HCEC 1CT (cell line): Measurements from ENCODE around the gene CFAP74.
A peak's percentile ranks its signal among the peaks of the same experiment; 100 is the strongest.

Source experiments
- DNase-seq: peaks from one replicate; pipeline ENCODE4 v3.0.0-alpha.2; 2017

Gene CFAP74, protein sequence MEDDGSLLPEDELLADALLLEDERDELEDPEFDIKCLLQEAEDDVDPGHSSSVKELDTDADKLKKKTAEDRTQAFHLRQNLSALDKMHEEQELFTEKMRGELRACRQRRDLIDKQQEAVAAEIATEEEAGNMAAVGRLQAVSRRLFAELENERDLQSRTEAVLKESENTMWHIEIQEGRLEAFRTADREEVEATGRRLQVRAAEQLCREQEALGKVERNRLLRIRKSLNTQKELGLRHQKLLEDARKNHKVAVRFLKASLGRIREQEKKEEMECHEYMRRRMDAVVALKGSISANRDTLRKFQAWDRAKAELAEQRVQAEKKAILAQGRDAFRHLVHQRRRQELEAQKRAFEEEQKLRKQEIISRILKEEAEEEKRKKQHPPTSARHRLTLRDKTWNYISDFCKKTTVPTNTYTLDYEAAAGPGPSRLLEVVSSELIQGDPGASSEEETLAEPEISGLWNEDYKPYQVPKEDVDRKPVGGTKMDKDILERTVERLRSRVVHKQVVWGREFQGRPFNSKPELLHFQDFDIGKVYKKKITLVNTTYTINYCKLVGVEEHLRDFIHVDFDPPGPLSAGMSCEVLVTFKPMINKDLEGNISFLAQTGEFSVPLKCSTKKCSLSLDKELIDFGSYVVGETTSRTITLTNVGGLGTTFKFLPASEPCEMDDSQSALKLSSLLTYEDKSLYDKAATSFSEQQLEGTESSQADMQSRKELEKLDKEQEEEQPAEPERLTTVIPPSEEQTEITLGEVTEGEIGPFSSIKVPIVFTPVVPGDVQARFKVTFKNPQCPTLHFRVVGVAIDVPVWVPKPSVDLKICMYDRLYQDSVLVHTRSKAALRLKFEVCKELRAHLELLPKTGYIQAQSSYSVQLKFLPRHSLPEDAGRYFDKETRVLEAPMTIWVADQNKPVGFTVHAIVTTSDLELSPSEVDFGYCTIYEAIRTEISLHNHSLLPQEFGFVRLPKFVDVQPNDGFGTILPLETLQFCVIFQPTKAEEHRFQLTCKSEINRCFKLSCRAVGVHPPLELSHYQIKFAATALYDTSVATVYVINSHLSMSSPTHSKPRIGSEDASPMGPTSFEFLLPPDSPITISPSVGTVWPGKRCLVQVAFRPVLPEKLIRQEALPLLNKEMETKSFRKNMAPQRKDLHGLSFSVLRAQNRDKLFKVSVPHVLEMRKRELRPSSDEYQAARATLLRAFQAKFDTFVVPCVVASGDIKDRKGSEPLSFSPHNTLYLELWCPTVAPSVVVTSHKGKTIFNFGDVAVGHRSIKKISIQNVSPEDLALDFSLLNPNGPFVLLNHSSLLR (N-terminal part only)

DNA sequence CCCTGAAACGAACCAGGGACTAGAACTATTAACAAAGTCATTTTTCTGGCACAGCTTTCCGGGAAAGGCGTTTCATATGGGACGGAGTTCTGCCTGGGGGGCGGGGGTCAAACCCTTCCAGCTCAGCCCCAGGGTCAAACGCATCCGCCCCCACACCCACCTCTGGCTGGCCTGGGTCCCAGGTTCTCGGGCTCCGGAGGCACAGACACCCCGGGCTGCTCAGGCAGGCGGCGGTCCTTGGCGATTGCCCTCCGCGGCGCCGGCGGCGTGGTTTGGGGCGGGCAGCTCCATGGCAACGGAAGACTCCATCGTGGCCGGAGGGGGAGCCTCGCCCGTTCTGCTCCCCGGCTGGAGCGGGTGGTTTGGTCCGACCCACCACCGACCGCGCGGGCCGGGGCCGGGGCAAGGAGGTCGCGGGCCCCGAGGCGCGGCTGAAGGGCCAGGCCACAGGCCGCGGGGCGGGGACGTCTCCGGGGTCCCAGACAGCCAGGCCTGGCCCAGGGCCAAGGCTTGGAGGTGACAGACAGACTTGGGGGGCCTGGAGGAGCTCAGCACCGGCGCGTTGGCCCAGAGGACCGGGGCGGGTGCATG lies at the start of gene CFAP74:
CFAP74 (minus strand) TSS at position 246 of the 591 bp plus-strand sequence. CDS start 12,830 bp downstream, outside the sequence.
- no peak for DNase-seq

DNA sequence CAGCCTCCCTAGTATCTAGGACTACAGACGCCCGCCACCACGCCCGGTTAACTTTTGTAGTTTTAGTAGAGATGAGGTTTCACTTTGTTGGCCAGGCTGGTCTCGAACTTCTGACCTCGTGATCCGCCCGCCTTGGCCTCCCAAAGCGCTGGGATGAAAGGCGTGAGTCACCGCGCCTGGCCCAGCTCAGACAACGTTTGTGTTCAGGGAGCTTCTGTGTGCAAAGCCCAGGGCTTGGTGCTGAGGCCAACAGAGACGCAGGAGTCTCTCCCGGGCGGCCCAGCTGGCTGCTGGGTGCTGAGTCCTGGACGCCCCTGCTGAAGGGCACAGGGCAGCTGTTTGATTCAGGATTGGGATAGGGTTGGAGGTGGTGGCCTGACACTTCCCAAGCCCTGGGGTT lies 49.6 kb upstream of the CFAP74 start:
- no peak for DNase-seq

DNA sequence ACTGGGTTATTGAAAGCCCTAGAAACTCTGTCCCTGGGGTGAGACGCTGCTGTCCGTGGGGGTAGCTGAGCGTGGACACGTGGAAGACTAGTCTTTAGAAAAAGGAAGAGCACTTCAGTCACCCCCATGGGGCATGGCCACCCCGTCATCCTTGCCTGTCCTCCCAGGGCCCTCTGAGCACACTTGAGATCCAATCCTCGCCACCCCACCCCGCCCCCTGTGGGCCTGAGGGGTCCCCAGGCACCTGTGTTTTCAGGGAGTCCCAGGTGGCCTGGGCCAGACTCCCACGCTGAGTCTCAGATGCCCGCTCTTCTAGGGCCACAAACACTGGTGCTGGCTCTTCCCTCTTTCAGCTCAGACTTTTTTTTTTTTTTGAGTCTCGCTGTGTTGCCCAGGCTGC lies 49.2 kb upstream of the CFAP74 start:
- DNase-seq = no peak

DNA sequence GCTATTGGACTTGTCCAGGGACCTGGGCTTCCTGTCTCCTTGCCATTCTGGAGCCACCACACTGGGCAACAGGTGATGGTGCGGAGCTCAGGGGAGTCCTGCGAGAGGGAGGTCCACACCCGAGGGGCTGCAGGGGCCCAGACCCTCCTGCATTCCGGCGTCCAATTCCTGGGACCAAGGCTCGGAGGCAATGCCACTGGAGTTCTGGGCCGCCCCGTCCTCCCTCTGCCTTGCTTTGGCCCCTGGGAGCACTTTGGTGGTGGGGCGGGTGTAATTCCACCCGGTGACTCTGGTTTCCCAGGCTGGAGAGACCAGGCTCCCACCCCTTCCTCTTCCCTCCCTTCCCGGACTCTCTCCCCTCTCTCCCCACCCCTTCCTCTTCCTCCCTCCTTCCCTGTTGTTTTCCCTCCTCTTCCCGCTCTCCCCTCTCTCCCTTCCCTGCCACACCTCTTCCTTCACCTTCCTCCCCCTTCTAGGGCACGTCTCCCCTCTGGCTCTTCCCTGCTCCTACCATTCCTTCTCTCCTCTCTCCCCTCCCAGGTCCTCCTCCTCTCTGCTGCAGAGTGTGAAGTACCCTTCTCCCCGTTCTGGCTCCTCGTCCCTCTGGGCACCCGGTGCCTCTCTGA lies 48.6 kb upstream of the CFAP74 start:
- DNase-seq = no peak

DNA sequence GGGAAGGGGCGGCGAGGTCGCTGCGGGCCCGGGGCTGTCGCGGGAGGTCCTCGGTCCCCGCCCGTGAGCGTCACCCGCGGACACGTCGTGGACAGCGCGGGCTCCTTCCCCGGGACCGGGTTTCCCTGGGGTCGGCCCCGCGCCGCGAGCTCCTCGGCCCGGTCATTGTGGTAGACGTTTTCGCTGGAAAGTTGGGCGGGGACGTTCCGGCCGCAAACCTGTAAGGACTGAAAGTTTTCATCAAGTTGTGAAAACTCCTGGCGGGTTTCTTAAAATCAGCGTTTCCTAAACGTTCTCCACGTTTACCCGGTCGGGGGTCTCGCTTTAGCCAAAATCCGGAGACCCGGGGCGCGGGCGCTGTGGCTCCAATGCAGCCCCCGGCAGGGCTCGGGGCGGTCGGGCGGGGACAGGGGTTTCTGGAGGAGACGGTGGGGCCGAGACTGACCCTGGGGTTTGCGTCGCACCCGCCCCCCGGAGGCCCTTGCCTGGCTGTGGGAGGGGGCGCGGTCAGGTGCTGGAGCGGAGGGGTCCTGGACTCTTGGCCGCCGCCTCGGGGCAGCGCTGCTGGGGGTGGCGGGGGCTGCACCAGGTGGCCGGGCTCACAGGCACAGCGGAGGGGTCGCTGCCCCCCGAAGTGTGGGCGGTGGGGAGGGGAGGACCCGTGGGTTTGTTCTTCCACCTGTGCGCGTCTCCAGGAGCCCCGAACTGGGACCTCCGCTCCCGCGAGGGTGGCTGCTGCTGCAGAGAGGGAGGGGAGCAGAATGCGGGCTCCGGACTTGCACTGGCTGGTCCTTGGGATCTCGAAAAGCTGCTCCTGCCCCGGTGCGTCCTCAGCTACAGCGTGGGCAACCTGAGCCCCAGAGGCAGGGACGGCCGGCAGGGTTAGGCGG lies 47.5 kb upstream of the CFAP74 start:
- DNase-seq = no peak

DNA sequence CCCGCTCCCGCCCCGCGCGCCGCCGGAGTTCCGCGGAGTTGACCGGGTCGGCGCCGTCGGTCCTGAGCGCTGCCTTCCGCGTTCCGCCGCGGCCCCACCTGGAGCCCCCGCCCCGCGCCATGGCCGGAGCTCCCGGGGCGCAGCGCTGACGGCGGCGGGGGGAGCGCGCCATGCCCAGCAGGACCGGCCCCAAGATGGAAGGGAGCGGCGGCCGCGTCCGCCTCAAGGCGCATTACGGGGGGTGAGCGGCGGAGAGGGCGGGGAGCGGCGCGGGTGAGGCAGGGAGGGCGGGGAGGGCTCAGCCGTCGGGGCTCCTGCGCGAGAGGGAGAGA lies 46.8 kb upstream of the CFAP74 start:
- no peak for DNase-seq

DNA sequence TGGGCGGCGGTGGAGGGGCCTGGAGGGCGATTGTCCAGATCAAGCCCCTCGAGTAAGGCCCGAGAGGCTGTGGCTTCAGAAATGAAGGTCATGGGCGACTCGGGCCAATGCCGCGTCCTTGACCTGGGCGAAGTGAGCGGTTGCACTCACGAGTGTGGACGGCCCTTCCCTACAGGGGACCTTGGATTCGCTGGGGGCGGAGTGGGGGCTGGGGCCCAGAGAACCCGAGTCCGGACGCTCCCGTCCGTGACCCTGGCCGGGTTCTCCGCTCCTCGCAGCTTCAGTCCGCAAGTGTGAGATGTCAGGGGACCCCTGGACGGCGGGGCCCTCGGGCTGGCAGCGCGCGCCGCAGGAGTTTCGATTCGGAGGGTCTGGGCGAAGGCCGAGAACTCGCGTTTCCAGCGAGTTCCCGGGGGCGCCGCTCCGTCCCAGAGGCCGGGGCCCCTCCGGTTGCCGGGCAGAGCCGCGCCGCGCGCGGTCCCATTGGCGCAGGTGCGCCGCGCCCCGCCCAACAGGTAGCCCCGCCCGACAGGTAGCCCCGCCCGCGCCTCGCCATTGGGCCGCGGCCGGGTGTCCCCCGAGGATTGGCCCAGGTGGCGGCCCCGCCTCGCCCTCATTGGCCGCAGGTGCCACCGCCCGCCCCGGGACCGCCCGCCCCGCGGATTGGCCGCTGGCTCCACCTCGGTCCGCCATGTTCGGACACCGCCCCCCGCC lies 46.3 kb upstream of the CFAP74 start, which contains the start of gene PRKCZ:
PRKCZ (plus strand) TSS at position 694 of the 714 bp plus-strand sequence. CDS start 220 bp downstream, outside the sequence.
- no peak for DNase-seq

DNA sequence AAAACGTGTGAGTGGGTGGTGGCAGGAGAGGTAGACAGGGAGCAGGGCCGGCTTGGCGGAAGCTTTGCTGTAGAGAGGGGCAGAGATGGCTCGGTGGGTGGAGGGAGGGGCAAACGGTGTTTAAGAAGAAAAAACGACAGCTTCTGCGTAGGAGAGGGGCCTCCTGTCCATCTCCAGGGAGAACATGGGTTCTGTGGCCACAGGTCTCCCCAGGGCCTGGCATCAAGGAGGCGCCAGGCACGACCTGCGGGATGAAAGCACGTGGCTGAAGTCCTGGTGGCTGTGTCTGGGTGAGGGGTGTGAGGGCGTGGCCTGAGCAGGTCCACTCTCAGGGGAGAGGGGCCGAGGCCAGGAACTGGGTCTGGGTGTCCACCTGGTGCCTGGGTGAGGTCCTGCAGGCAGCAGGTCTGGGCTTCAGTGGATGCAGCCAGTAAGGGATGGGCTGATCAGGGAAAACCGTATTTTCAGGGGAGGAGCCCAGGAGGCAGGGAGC lies 45.7 kb upstream of the CFAP74 start:
- DNase-seq = no peak

DNA sequence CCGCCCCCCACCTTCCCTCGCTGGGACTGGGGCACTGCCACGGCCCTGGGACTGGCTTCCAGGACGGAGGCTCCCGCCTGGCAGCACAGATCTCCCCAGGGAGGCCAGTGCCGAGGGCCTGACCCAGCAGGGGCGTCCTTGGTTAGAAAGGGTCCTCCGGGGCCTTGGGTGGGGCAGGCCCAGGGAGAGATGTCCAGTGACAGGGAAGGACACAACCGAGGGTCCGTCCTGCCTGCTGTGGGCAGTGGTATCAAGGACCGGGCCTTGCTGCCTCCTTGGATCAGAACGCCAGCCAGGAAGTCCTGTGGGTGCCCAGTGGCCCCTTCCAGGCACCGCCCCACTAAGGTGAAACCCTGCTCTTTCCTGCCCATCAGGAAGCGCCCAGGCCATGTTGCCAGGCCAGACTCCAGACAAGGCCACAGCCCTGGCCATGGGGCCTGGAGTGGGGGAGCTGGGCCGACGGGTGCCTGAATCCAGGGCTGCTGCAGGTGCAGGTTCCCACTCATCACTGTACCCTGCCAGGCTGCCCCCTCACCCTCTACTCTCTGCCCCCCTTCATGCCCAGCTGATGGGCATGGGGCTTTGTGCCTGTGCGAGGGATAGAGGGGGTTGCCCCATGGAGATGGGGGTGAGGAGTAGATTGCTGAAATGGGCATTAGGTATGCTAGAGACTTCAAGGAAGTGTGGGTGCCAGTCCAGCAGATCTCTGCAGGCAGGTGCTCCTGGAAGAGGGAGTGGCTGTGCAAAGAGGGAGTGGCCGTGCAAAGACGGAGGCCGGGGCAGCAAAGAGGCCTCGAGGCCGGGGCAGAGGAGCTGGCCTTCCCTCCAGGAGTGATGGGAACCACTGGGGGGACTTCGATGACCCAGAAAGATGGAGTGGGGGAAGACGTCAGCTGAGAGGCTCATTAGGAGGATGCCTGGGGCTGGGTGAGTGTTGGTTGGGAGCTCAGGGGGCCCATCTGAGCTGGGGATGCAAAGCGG lies 44.5 kb upstream of the CFAP74 start:
- no peak for DNase-seq

DNA sequence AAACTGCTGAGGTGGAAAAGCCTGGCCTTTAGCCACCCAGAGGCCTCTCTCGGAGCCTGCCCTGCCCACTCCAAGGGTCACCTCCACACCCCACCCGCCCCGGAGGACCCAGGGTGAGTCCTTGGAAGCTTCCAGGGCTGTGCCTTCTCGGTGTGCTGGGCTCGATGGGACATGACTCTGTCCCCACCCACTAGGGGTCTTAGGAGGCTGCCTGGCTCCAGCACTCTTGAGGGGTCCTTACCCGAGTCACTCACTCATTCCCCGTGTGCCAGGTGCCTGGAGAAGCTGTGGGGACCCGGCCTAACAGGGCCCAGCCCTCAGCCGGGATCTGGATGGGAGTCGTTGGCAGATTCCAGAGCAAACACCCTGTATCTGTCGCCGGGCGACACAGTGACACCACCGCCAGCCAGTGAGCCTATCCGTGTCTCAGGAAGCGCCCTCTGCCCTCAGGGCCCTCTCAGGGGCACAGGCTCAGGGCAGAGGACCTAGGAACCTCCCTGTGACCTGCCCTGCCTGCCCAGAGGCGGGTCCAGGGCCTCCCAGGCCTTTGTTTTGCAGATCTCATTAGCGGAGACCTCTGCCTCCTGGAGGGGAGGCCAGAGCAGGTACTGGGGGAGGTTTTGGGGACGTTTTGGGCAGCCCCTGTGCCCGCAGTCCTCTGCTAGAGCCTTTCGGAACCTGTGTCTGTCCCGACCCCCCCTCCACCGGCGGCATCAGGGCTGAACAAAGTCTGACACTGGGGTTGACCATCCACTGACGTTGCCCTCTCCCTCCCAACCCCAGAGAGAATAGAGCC lies 43.6 kb upstream of the CFAP74 start:
- DNase-seq = no peak

DNA sequence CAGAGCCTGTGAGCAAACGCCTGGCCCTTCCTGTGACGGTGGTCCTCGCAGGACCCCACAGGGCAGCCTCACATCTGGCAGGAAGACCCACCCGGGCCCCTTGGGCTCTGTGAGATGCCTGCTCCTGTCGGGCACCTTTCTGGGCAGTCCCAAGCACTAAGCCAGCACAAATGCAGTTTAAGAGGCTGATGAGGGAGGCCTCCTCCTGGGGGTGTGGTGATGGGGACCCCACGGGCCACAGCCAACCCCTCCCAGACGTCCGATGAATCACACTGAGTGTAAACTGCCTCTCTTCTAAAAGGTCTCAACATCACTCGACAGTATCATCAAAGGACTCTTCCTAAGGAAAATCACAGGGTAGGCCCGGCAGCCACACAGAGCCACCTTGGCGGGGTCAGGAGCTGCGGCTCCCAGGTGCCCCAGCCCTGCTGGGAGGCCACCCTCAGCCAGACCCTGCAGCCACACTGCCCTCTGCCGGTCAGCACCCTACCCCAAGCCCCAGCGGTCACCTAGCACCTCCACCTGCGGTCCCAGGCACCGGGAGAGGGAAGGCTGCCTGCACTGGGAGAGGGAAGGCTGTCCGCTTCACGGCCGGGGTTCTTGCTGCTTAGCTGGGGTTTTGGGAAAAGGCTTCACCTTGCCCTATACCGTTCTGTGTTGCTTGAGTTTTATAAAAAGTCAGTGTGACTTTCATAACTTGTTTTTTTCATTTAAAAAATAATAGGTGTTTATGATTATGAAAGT lies 42.8 kb upstream of the CFAP74 start:
- DNase-seq = no peak

DNA sequence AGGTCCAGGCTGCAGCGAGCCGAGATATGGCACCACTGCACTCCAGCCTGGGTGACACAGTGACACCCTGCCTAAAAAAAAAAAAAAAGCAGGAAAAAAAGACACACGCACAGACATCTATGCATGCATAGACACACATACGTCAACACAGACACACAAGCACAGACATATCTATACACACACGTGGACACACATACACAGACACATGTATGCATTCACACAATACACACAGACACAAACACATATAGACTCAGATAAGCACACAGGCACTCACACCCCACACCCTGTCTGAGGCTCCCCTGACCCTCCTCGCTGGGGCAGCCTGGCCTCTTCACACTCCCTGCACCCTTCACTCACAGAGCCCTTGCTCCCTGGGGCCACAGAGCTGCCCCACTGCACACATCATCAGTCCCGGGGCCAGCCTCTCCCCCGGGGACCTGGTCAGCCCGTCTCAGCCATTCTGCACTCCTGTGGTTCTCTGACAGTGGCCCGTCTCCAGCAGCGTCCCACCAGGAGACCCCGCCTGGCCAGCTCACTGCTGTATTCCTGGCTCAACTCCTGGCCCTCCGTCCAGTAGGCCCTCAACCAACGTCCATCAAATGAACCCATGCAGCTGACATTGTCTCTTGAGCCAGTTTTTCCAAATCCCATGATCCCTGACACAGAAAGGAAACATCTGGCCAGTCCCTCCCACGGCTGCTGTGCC lies 42.0 kb upstream of the CFAP74 start:
- DNase-seq = peak; percentile 15

DNA sequence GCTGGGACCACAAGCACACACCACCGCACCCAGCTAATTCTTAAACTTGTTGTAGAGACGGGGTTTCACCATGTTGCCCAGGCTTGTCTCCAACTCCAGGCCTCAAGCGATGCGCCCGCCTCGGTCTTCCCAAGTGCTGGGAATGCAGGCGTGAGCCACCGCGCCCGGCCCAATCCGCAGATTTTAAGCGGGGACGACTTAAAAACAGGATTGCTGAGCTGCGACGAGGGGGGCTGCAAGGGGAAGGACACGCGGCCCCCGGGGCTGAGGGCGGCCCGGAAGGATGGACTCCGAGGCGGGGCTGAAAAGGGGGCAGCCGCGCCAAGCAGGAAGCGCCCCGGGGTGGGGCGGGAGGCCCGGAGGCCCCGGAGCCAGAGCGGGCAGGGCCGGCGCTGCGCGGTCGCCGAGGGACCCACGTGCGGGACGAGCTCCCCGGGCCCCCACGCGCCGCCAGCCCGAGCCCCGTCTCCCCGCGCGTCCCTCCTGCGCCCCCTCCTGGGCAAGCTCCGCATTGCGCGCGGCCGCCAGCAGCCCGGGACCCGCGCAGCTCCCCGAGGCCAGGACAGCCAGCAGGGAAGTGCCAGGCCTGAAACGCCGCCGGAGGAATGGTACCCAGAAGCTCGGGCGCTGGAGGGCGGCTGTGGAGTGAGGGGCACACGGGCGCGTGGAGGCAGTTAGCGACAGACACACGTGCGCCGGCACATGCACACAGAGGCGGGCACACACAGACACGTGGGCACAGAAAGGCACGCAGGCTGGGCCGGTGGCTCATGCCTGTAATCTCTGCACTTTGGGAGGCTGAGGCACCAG lies 41.1 kb upstream of the CFAP74 start:
- DNase-seq = peak; percentile 8

DNA sequence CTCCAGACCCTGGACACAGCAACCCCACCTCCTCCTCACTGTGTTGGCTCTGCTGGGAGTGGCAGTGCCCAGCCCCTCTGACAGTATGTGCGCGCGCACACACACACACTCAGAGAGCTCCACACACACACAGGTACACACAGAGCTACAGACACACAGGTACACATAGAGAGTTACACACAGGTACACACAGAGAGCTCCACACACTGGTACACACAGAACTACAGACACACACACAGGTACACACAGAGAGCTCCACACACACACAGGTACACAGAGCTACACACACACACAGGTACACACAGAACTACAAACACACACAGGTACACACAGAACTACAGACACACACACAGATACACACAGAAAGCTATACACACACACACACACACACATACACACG lies 40.3 kb upstream of the CFAP74 start:
- DNase-seq = no peak
